Measurements from ENCODE around the gene MAEA.

The MAEA gene

DNA sequence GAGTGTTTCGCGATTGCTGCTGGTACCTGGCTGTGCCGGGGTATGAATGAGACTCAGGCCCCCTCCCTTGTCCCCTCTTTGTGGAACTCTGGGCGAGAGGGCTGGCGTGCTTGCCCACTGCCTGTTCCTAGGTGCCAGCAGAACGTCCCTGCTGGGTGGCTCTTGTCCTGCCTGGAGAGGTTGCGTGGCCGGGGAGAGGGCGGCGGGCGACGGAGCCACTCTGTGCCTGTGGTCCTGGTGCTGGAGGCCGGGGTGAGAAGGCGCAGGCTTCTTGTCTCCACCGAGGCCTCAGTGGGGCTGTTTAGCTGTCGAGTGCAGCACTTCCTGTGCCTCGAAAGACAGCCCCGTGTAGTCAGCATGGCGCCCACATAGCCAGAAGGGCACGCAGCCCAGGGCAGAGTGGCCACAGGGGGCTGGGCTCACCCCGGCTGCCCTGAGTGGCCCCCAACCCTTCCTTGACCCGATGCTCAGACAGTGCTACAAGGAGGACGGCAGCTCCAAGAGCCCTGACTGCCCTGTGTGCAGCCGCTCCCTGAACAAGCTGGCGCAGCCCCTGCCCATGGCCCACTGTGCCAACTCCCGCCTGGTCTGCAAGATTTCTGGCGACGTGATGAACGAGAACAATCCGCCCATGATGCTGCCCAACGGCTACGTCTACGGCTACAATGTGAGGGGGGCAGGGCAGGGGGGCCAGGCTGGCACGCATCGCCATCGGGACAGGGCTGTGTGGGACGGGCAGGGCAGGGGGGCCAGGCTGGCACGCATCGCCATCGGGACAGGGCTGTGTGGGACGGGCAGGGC lies 48.5 kb downstream of the MAEA start:
- no peak for FAIRE-seq

GRCh38 chr4:1338752-1339414 lies 49.2 kb downstream of the MAEA start:
- FAIRE-seq, result no peak

- FAIRE-seq, result no peak
Measured at GRCh38 chr4:1339489-1339888, 49.8 kb downstream of the MAEA start.

GRCh38 chr4:1340181-1340747 lies 50.6 kb downstream of the MAEA start:
- FAIRE-seq, result no peak

- FAIRE-seq, result no peak
Measured at GRCh38 chr4:1340861-1341260, 51.2 kb downstream of the MAEA start.

DNA sequence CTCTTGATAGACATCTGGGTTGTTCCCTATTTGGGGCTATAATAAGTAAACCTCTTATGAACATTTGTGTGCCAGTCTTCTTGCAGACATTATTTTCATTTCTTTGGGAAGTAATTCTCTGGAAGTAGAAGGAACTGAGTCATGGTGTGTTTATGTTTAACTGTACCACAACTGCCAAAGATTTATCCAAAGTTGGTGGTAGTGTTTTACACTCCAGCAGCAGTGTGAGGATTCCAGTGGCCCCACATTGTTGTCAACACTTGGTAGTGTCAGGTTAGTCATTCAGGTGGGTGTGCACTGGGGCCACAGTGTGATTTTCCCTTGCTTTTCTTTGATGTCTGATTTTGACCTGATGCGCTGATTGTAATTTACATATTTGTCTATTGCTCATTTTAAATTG lies 52.3 kb downstream of the MAEA start:
- no peak for FAIRE-seq

DNA sequence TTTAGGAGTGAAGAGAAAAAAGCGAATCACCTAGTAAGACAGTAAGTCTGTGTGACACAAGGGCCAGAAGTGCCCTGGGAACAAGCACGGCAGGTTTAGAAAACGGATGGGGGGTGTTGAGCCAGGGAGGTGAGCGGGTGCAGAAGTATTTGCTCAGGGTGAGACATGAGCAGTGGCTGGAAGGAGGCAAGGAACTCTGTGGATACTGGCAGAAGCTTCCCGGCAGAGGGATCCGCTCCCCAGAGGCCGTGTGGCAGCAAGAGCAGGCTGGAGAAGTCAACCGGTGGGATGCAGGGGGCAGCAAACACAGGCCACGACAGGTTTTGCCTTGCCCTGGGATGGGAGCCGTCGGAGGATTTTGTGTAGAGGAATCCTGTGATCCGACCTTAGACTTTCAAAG lies 55.0 kb downstream of the MAEA start:
- no peak for FAIRE-seq

- FAIRE-seq, result no peak
Measured at GRCh38 chr4:1345903-1346780, 56.5 kb downstream of the MAEA start.

- FAIRE-seq, result no peak
Measured at GRCh38 chr4:1346781-1347409, 57.2 kb downstream of the MAEA start, which contains the start of gene UVSSA. UVSSA (plus strand) TSS chr4:1347208; CDS start chr4:1348092, 884 bp downstream.

DNA sequence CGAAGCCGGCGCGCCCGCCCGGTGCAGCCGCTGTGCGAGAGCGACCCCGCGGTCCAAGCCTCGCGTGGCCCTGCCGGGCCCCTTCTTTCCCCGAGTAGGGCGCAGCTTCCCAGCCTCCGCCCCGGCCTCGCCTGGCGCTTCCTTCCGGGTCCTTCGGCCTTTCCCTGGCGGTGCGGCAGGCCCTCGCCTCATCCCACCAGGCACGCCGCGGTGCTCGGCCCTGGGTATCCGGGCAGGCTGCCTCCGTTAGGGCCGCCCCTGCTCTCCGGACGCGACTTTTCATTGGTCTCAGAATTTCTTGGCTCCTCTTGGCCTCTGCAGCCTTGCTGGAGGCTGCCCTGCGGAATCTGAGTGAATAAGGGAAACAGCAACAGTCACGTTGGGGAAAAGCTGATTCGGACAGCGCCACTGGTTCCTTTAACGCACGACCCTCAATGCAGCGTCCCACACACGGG lies 57.7 kb downstream of the MAEA start:
- no peak for FAIRE-seq

GRCh38 chr4:1348014-1348513 lies 58.4 kb downstream of the MAEA start:
- FAIRE-seq, result no peak

DNA sequence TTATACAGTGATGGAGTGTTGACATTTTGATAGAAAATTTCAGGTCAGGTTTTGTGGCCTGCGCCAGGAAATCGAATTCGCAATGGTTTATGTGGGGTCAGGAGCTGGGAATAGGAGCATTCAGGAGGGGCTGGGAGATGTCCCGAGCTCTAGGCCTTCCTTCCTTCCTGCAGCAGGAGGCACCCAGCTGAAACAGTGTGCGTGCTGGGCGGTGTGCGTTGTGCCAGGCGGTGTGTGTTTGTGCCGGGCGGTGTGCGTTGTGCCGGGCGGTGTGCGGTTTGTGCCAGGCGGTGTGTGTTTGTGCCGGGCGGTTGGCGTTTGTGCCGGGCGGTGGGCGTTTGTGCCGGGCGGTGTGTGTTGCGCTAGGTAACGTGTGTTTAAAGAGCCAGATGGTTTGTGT lies 59.1 kb downstream of the MAEA start:
- no peak for FAIRE-seq

DNA sequence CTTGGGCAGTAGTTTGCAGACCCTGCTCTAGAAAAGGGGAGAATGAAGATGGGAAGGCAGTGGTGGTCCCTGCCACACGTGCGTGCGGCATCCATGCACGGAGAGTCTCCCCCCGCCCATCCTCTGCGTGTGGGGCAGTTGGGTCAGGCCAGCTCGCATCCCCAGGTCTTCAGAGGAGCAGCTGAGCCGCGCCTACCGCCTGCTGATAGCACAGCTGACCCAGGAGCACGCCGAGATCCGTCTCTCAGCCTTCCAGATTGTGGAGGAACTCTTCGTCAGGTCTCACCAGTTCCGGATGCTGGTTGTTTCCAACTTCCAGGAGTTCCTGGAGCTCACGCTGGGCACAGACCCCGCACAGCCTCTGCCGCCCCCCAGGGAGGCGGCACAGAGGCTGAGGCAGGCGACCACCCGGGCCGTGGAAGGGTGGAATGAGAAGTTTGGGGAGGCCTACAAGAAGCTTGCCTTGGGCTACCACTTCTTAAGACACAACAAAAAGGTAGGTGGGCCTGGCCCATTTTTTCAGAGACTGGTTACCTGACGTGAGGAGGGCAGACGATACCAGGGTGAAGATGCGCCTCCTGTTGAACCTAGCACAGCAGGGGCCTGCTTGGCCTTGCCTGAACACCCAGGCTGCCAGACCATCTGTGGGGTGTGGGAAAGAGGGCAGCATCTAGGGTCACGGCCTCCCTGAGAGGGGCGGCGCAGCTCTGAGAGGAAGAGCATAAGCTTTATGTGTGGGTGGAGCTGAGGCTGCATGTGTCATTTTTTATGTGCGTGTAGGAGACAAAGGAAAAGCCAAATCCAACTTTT lies 59.9 kb downstream of the MAEA start:
- FAIRE-seq, result no peak

GRCh38 chr4:1350169-1350520 lies 60.5 kb downstream of the MAEA start:
- FAIRE-seq, result no peak

- FAIRE-seq, result no peak
Measured at GRCh38 chr4:1351854-1352566, 62.3 kb downstream of the MAEA start.

- no peak for FAIRE-seq
Measured at GRCh38 chr4:1352567-1352900, 62.8 kb downstream of the MAEA start.

- no peak for FAIRE-seq
Measured at GRCh38 chr4:1353186-1354055, 63.7 kb downstream of the MAEA start.

DNA sequence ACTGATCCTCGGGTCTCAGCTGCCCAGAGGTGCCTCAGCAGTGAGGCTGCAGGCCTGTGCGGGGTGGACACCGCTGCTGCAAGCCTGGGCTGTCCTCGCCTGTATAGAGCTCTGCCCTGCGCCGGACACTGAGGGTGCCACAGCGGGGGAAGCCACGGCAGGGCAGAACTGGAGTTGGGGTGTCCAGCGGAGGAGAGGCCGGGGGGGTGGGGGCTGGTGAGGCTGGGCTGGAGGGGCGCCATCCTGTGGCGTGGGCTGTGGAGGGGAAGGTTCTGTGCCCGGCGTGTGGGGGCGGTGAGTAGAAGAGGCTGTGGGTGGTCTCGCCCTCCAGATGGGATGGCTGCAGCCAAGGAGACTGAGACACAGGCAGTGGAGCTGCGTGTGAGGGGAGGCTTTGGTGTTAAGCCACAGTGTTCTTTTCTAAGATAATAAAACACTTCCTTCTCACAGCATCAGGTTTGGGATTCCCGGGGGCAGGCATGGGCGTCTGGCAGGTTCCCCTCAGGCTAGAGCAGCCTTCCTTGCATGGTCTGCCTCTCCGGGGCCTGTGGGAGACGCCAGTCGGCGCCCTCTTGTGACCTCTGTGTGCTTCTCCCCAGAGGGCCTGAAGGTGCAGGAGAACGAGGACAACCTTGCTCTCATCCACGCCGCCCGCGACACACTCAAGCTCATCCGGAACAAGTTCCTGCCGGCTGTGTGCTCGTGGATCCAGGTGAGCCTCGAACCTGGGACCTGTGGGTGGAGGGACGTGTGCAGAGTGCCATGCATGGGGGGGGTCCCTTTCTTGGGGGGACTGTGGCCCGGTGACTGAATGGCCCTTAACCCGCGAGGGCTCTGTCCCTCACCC lies 64.7 kb downstream of the MAEA start:
- FAIRE-seq, result no peak

DNA sequence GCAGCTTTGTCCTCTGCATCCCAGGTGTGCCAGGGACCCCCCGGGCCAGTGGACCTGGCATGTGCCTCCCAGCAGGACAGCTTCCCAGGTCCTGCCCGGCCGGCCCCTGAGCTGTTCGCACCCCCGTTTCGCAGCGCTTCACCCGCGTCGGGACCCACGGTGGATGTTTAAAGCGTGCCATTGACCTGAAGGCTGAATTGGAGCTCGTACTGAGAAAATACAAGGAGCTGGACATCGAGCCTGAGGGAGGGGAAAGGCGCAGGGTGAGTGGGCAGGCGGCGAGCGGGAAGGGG lies 65.2 kb downstream of the MAEA start:
- FAIRE-seq, result no peak

Measured in colon (tissue), 2 donors.